Right ventricle myocardium superior (tissue), 1 donor: ENCODE results near the gene ITGA7. TPM values are rescaled to one million over a fixed set of nuclear protein-coding genes. Genes with fewer than 3 reads are reported as not detected.

Experiments
- ATAC-seq: fragments of 200-7000 bp; cut with Tn5 transposase; one replicate; pipeline ENCODE4 v1.9.1; 2020; ENCODE audit warnings: mild to moderate bottlenecking; ENCODE audit not compliant: poor library complexity
- DNase-seq: peaks from one replicate; pipeline ENCODE4 v3.0.0-alpha.2; 2020
- intact Hi-C: fragments of 100-400 bp; cut with DNase I; formaldehyde crosslinking; loops from one replicate; pipeline ENCODE4 v1.11.2; 2022
- total RNA-seq: library from RNA; stranded (reverse); fragmentation: NEBNext Ultra II Directional; extraction: Animal tissue kit (Norgen Biotek cat#: 25700); gene quantifications from one replicate; pipeline ENCODE4 v1.2.1, GENCODE V29; 2021
- donor health status: DM: no; HTN: yes; CAD: no; lungs with severe emphysema.

ITGA7 gene
- total RNA-seq, 1 donor from 2014 or later, result 437 TPM

DNA sequence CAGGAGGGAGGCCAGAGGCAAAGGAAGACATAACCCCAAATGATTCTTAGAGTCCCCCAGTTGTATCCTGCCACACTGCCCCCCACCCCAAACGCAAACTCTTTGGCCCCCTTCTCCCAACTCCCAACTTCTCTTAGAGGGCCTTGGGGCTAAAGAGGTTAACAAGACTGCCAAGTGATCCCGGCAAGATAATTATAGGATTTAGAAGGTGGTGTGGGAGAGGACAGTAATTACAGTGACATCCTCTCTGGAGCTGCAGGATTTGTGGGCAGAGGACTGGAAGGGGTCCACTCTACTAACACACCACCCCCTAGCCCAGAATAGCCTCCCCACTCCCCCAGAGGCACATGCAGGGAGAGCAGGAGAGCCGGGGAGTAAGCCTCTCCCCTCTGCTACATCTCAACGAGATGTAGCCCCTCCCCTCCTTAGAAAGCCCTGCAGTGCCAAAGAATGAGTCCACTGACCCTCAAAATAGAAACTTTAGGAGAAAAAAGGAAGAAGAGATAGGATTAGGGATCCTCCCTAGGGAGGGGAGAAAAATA, 29.9 kb upstream of the ITGA7 start:
- no peak for DNase-seq
- peak; percentile 11 for ATAC-seq
- intact Hi-C loops, result no loop called here

GRCh38 chr12:55736780-55737580, 29.3 kb upstream of the ITGA7 start:
- intact Hi-C loops, result no loop called here
- ATAC-seq, result peak; percentile 74
- peak; percentile 82 for DNase-seq

GRCh38 chr12:55736076-55736475, 28.4 kb upstream of the ITGA7 start:
- intact Hi-C loops, result no loop called here
- ATAC-seq (no peak), DNase-seq (no peak)

DNA sequence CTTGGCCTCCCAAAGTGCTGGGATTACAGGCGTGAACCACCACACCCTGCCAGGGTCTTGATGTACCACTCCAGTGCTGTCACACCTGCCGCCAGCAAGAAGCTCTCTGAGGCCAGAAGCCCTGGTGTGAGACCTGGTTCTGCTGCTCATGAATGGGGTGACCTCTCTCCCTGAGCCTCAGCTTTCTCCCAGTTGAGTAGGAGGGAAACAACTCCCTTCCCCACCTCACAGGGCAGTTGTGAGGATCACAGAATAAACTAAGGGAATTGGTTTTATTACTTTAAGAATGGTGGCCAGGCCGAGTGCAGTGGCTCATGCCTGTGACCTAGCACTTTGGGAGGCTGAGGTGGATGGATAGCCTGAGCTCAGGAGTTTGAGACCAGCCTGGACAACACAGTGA, 26.9 kb upstream of the ITGA7 start:
- intact Hi-C loops, result no loop called here
- no peak for ATAC-seq
- DNase-seq, result no peak

DNA sequence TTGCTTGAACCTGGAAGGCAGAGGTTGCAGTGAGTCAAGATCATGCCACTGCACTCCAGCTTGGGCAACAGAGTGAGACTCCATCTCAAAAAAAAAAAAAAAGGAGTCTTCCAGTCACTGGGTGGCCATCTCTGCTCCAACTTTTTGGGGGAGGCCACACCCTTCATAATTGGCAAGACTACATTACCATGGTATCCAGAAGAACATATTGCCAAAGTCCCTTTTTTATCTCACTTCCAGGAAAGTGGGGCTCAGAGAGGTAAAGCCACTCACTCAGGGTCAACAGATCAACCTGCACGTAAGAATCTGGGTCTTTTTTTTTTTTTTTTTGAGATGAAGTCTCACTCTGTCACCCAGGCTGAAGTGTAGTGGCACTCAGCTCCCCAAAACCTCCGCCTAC, 26.2 kb upstream of the ITGA7 start:
- intact Hi-C loops, result no loop called here
- no peak for ATAC-seq
- no peak for DNase-seq

GRCh38 chr12:55733021-55733555, 25.4 kb upstream of the ITGA7 start:
- intact Hi-C loops, result no loop called here
- no peak for ATAC-seq
- no peak for DNase-seq

- ATAC-seq (no peak), DNase-seq (no peak)
- intact Hi-C loops, result no loop called here
These were observed 24.6 kb upstream of the ITGA7 start for GRCh38 chr12:55732288-55732687.

GRCh38 chr12:55729819-55730818, 22.4 kb upstream of the ITGA7 start:
- intact Hi-C loops, result no loop called here
- DNase-seq, result peak; percentile 60
- peak; percentile 1 for ATAC-seq

DNA sequence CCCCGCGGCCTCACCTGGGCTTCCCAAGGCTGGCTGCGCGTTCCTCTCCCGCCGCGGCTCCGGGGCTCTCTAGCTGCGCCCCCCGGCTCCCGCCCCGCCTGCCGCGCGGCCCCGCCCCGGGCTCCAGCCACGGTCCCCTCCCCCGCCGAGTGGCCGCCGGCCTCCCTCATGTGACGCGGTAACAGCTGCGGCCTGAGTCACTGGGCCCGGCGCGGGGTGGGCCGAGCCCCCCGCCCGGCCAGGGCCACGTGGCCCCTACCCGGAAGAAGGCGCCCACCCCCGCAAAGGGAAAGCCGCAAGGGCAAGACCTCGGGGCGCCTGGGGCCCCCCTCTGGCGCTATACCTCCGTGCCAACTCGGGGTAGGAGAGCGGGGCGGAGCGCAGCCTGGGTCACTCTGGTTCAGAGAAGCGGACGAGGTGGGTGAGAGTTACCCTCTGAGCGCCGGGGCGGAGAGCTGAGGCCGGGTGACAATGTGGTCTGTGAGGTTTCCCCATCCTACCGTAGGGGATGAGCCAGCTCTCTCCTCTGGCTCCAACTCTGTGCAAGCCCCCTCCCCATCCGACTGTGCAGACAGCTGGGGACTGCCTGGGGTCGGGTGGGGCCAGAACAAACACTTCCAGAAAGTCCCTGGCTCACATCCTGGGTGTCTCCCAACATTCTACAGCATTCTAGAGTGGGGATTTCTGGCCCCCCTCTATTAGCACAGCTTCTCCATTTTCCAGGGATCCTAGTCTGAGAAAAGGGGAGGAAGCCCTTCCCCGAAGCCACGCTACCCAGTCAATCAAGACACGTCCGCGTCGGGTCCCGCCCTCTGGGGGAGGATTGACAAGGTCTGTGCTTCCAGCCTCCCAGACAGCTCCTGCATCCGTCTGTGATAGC, 21.5 kb upstream of the ITGA7 start, which contains the start of gene CD63:
Gene CD63 (minus strand): TSS at position 71 of the 880 bp plus-strand sequence. CDS start 668 bp downstream, outside the sequence.
- ATAC-seq, result peak; percentile 90
- intact Hi-C loops, result no loop called here

GRCh38 chr12:55728186-55728938, 20.7 kb upstream of the ITGA7 start:
- peak; percentile 85 for DNase-seq
- intact Hi-C loops, result no loop called here
- peak; percentile 51 for ATAC-seq

More for the DNA sequence above, 21.5 kb upstream of the ITGA7 start, which contains the start of gene CD63:
- peak; percentile 95 for DNase-seq

DNA sequence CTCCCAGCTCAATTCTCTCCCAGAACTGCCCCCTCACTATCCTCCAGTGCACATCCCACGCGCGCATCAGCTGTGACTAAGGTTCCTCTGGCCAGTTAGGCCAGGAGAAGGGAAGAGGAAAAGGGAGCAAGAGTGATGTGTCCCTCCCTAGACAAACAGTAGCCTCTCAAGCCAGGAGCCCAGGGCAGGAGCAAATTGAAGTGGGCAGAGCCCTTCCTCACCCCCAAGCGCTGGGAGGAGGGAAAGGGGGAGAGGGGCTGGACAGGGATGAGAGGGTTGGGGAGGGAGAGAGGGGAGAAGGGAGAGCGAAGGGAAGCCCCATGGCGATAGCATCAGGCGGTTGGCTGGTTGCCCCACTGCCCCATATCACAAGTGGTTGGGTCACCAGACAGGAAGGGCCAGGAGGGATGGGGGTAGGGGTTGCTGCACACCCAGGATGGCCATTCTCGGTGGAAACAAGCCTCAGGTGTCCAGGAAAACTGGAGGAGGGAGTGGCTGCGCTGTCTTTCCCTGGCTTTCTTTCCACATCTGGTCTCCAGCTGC, 20.0 kb upstream of the ITGA7 start:
- DNase-seq (peak; percentile 81), ATAC-seq (no peak)
- intact Hi-C loops, result no loop called here

DNA sequence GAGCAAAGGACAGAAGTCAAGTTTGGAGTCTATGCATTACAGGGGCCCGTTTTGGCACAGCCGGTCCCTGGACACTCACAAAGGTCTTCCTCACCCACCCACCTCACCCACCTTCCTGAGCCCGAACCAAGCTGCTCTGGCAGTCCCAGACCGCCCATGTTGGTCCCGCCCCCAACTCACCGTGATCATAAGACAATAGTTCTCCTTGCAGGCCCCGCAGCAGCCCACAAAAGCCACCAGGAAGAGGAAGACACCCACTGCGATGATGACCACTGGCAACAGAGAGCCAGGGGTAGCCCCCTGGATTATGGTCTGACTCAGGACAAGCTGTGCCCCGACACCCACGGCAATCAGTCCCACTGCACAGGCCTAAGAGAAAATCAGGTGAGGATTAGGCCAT, 19.3 kb upstream of the ITGA7 start:
- intact Hi-C loops, result no loop called here
- DNase-seq (no peak), ATAC-seq (no peak)

GRCh38 chr12:55725556-55725955, 17.9 kb upstream of the ITGA7 start:
- no peak for ATAC-seq
- intact Hi-C loops, result no loop called here
- no peak for DNase-seq

DNA sequence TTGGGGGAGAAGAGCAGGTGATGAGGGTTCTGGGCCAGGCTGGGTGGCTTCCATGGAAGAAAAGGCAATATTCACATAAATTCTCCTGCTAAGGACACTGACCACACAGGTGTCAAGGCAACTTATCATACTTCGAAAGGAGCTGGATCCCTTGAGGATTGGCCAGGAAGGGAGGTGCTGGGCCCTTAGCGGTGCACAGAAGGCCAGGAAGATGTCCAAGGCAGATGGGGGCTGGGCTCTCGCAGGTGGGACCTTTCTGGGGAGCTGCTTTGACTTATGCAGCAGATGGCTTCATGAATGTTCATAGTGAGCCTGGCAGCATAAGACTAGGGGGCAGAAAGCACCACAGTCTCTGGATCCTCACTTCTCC, 17.2 kb upstream of the ITGA7 start:
- DNase-seq, result peak; percentile 37
- no peak for ATAC-seq
- intact Hi-C loops, result no loop called here

GRCh38 chr12:55724226-55724939, 16.7 kb upstream of the ITGA7 start:
- ATAC-seq, result no peak
- intact Hi-C loops, result no loop called here
- DNase-seq, result peak; percentile 84

DNA sequence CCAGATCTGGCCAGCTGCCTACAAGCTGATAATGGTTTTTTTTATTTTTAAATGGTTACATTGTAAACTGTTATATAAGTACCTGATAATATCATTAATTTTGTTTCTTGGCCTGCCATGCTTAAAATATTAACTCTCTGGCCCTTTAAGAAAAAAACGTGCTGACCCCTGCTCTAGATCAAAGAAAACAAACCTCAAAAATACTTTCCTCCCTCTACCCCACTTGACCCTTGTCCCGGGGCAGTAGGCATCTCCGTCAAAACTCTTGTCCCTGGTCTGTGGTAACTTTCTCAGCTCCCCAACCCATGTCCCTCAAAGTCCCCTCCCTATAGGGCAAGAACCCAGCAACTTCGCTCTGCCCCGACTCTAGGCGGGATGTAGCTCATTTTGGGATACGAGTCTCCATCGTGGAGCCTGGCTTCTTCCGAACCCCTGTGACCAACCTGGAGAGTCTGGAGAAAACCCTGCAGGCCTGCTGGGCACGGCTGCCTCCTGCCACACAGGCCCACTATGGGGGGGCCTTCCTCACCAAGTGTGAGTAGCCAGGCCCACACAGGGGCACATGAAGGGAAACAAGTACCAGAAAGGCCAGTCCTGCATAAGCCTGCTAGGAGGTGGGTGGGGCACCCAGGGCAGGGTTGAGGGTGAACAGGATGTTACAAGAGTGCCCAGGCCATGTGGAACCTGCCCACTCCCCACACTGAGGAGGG, 16.0 kb upstream of the ITGA7 start:
- DNase-seq, result peak; percentile 42
- no peak for ATAC-seq
- intact Hi-C loops, result no loop called here
